HepG2 (cell line): ENCODE results near the gene PANK2. TPM values are rescaled to one million over a fixed set of nuclear protein-coding genes. Genes with fewer than 3 reads are reported as not detected.

Source experiments
- HOXA3 ChIP-seq: sonication (generic); formaldehyde crosslinking; IDR thresholded peaks from 2 replicates; pipeline ENCODE4 v1.5.0; 2020; ENCODE audit warnings: missing genetic modification reagents
- RNF219 ChIP-seq: sonication (generic); formaldehyde crosslinking; IDR thresholded peaks from 2 replicates; pipeline ENCODE4 v1.5.0; 2020; ENCODE audit warnings: mild to moderate bottlenecking, missing genetic modification reagents
- SMAD1 ChIP-seq: sonication (generic); formaldehyde crosslinking; IDR thresholded peaks from 2 replicates; pipeline ENCODE4 v1.4.0; 2020; ENCODE audit warnings: missing genetic modification reagents, low read depth, mild to moderate bottlenecking, borderline replicate concordance
- SP140L ChIP-seq: sonication (generic); formaldehyde crosslinking; IDR thresholded peaks from 2 replicates; pipeline ENCODE4 v1.4.0; 2020; ENCODE audit warnings: missing genetic modification reagents, borderline replicate concordance
- THRA ChIP-seq: sonication (generic); formaldehyde crosslinking; IDR thresholded peaks from 2 replicates; pipeline ENCODE4 v1.4.0; 2020; ENCODE audit warnings: missing genetic modification reagents, borderline replicate concordance
- ZFP36L1 ChIP-seq: sonication (generic); formaldehyde crosslinking; IDR thresholded peaks from 2 replicates; pipeline ENCODE4 v1.8.0; 2022; ENCODE audit warnings: mild to moderate bottlenecking, missing genetic modification reagents, moderate library complexity
- ZHX2 ChIP-seq, 2 experiments: sonication (generic) in 1 of 2; formaldehyde crosslinking in 1 of 2; IDR thresholded peaks; 2 replicates each; pipeline versions ENCODE4 v1.6.1 to v1.9.0; 2014 to 2022; ENCODE audit warnings: antibody characterized with exemption in 1 of 2, borderline replicate concordance in 1 of 2, inconsistent platforms in 1 of 2, low read depth in 1 of 2, missing genetic modification reagents in 1 of 2
- ZNF234 ChIP-seq: sonication (generic); formaldehyde crosslinking; conservative IDR thresholded peaks from 2 replicates; pipeline ENCODE4 v1.5.1; 2020; ENCODE audit warnings: mild to moderate bottlenecking, missing genetic modification reagents
- ZNF235 ChIP-seq: sonication (generic); formaldehyde crosslinking; IDR thresholded peaks from 2 replicates; pipeline ENCODE4 v1.8.1; 2023; ENCODE audit warnings: mild to moderate bottlenecking, missing genetic modification reagents, borderline replicate concordance
- ZNF326 ChIP-seq: sonication (generic); formaldehyde crosslinking; IDR thresholded peaks from 2 replicates; pipeline ENCODE4 v1.4.0; 2020; ENCODE audit warnings: missing genetic modification reagents, borderline replicate concordance
- ZNF839 ChIP-seq: sonication (generic); formaldehyde crosslinking; IDR thresholded peaks from 2 replicates; pipeline ENCODE4 v1.4.0; 2020; ENCODE audit warnings: missing genetic modification reagents, mild to moderate bottlenecking, borderline replicate concordance
- polyA plus RNA-seq, 8 experiments: library from polyadenylated mRNA; depleted of rRNA in 3 of 8; stranded (reverse) in 7 of 8; unstranded in 1 of 8; fragments of >200 nt; fragmentation: Illumina TruSeq in 4 of 8; extraction: Trizol in 4 of 8; gene quantifications; 2 replicates each; pipeline versions ENCODE4 v1.2.1 to v1.2.3, GENCODE V29; 2011 to 2016; ENCODE audit warnings: low read depth in 4 of 8, missing spikeins in 1 of 8, mixed read lengths in 1 of 8; ENCODE audit not compliant: insufficient read depth in 1 of 8
- total RNA-seq, 5 experiments: library from RNA; depleted of rRNA; stranded (reverse); fragments of >200 nt; fragmentation: Illumina TruSeq; extraction: Trizol; gene quantifications; 2 replicates each; pipeline ENCODE4 v1.2.3, GENCODE V29; 2016; ENCODE audit warnings: low read depth in 1 of 5
- TF ChIP-seq, protein P1 (sequence below): sonication (generic); formaldehyde crosslinking; IDR thresholded peaks from 2 replicates; pipeline ENCODE4 v1.5.0; 2020; ENCODE audit warnings: missing genetic modification reagents
- TF ChIP-seq, protein P2 (sequence below): sonication (generic); formaldehyde crosslinking; IDR thresholded peaks from 2 replicates; pipeline ENCODE4 v1.8.0; 2022; ENCODE audit warnings: mild to moderate bottlenecking, missing genetic modification reagents, moderate library complexity

The PANK2 gene
- total and polyA plus RNA-seq, 2 of the 13 experiments (the other 11 are each of a cell fraction or from before 2014, with no cell fraction given) = 39.2 to 123 TPM

- TF ChIP-seq ZHX2 (IDR thresholded peaks at IDR 0.05; ENCODE audit: low read depth) (peak; percentile 68), ZHX2 (CRISPR knock-in tag; IDR thresholded peaks at IDR 0.05; ENCODE audit: borderline replicate concordance) (peak; percentile 94), RNF219 (no peak), ZNF839 (CRISPR knock-in tag) (peak; percentile 91), THRA (CRISPR knock-in tag) (peak; percentile 81), ZNF235 (CRISPR knock-in tag) (peak; percentile 98), ZNF234 (CRISPR knock-in tag) (peak; percentile 96; the same call in 1 of the 2 replicates), SP140L (CRISPR knock-in tag) (peak; percentile 54; the same call in 1 of the 2 replicates), ZNF326 (CRISPR knock-in tag) (peak; percentile 35; the same call in 1 of the 2 replicates), ZFP36L1 (CRISPR knock-in tag) (no peak), HOXA3 (no peak; the same call in none of the 2 replicates), SMAD1 (0 out of 2 replicates have a peak, but pooled peaks have one; percentile 87)
- TF ChIP-seq, protein P1, sequence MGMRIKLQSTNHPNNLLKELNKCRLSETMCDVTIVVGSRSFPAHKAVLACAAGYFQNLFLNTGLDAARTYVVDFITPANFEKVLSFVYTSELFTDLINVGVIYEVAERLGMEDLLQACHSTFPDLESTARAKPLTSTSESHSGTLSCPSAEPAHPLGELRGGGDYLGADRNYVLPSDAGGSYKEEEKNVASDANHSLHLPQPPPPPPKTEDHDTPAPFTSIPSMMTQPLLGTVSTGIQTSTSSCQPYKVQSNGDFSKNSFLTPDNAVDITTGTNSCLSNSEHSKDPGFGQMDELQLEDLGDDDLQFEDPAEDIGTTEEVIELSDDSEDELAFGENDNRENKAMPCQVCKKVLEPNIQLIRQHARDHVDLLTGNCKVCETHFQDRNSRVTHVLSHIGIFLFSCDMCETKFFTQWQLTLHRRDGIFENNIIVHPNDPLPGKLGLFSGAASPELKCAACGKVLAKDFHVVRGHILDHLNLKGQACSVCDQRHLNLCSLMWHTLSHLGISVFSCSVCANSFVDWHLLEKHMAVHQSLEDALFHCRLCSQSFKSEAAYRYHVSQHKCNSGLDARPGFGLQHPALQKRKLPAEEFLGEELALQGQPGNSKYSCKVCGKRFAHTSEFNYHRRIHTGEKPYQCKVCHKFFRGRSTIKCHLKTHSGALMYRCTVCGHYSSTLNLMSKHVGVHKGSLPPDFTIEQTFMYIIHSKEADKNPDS = peak; percentile 94; the same call in 1 of the 2 replicates
- TF ChIP-seq, protein P2, sequence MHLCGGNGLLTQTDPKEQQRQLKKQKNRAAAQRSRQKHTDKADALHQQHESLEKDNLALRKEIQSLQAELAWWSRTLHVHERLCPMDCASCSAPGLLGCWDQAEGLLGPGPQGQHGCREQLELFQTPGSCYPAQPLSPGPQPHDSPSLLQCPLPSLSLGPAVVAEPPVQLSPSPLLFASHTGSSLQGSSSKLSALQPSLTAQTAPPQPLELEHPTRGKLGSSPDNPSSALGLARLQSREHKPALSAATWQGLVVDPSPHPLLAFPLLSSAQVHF (CRISPR knock-in tag) = peak; percentile 94
Measured at GRCh38 chr20:3846740-3847428, 42.3 kb upstream of the PANK2 start, which contains the start of gene MAVS (continued).
